HG02798 (cell line): ENCODE measurements around the gene SEMA4A.

Experiments used
- ATAC-seq: cut with Tn5 transposase; IDR thresholded peaks from one replicate; pipeline ENCODE4 v1.9.1; 2021; ENCODE audit warnings: mild to moderate bottlenecking; ENCODE audit not compliant: unreplicated experiment, poor library complexity

Gene SEMA4A

DNA sequence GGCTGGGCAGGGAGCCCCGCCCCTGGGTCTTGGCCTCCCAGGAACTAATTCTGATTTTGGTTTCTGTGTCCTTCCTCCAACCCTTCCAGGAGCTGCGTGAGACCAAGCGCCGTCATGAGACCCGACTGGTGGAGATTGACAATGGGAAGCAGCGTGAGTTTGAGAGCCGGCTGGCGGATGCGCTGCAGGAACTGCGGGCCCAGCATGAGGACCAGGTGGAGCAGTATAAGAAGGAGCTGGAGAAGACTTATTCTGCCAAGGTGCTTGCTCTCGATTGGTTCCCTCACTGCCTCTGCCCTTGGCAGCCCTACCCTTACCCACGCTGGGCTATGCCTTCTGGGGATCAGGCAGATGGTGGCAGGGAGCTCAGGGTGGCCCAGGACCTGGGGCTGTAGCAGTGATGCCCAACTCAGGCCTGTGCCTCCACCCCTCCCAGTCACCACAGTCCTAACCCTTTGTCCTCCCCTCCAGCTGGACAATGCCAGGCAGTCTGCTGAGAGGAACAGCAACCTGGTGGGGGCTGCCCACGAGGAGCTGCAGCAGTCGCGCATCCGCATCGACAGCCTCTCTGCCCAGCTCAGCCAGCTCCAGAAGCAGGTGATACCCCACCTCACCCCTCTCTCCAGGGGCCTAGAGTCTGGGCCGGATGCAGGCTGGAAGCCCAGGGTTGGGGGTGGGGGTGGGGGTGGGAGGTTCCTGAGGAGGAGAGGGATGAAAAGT lies 18.5 kb upstream of the SEMA4A start:
- ATAC-seq = no peak

DNA sequence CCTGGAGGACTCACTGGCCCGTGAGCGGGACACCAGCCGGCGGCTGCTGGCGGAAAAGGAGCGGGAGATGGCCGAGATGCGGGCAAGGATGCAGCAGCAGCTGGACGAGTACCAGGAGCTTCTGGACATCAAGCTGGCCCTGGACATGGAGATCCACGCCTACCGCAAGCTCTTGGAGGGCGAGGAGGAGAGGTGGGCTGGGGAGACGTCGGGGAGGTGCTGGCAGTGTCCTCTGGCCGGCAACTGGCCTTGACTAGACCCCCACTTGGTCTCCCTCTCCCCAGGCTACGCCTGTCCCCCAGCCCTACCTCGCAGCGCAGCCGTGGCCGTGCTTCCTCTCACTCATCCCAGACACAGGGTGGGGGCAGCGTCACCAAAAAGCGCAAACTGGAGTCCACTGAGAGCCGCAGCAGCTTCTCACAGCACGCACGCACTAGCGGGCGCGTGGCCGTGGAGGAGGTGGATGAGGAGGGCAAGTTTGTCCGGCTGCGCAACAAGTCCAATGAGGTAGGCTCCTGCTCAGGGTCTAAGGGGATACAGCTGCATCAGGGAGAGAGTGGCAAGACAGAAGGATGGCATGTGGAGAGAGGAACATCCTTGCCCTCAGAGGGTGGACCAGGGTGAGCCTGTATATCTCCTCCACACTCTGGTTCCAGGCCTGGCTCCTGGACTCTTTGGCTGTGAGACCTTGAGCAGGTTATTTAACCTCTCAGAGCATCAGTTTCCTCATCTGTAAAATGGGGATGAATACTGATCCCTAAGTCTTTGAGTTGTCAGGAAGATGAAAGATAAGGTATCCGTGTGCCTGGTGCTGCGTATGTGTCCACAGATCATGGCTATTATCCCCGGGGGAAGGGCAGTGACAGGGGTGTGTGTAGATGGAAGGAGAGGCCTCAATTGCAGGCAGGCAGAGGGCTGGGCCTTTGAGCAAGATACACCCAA lies 17.2 kb upstream of the SEMA4A start:
- no peak for ATAC-seq

DNA sequence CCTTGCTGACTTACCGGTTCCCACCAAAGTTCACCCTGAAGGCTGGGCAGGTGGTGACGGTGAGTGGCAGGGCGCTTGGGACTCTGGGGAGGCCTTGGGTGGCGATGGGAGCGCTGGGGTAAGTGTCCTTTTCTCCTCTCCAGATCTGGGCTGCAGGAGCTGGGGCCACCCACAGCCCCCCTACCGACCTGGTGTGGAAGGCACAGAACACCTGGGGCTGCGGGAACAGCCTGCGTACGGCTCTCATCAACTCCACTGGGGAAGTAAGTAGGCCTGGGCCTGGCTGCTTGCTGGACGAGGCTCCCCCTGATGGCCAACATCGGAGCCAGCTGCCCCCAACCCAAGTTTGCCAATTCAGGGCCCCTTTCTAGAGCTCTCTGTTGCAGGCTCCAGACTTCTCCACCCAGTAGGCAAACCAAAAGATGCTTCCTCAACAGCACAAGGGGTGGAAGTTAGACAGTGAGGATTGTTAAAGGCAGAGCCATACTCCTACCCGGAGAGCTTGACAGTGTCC lies 16.4 kb upstream of the SEMA4A start:
- ATAC-seq = no peak

DNA sequence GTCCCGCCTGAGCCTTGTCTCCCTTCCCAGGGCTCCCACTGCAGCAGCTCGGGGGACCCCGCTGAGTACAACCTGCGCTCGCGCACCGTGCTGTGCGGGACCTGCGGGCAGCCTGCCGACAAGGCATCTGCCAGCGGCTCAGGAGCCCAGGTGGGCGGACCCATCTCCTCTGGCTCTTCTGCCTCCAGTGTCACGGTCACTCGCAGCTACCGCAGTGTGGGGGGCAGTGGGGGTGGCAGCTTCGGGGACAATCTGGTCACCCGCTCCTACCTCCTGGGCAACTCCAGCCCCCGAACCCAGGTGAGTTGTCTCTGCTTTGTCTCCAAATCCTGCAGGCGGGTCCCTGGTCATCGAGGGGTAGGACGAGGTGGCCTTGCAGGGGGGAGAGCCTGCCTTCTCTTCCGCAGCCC lies 14.9 kb upstream of the SEMA4A start:
- no peak for ATAC-seq

DNA sequence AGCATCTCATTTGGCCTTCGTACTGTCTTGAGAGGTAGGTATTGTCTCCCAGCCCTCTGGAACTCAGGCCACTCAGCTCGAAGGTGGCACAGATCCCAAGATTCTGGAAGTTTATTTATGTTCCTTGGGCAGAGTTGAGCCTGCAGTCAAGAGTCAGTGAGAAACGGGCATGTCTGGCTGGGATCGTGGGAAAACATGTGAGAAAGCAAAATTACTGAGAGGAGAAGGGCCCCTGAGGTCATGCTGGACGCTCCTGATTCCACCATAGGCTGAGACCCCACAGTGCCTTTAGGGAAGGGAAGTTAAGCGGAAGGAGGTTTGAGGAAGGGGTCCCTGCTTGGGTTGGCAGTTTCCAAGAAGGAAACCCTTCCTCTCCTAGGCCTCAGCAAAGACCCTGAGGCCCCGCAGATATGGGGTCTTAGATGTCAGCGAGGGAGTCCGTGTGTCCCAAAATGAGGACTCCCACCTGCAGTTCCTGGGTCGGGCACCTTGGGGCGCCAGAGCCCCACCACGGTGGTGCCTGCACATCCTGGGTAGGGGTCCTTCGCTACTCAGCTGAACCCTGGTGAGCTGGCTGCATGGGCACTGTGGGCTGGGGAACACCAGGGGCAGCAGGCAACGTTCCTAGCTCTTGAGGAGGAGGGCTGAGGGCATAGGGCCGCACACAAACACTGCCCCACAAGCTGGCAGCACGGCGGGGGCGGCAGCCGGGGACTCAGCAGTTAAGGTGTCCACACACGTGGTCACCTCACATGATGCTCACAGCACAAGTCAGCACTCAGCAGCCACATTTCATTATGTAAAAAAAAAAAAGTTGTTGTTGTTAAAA lies 12.3 kb upstream of the SEMA4A start:
- ATAC-seq = no peak

DNA sequence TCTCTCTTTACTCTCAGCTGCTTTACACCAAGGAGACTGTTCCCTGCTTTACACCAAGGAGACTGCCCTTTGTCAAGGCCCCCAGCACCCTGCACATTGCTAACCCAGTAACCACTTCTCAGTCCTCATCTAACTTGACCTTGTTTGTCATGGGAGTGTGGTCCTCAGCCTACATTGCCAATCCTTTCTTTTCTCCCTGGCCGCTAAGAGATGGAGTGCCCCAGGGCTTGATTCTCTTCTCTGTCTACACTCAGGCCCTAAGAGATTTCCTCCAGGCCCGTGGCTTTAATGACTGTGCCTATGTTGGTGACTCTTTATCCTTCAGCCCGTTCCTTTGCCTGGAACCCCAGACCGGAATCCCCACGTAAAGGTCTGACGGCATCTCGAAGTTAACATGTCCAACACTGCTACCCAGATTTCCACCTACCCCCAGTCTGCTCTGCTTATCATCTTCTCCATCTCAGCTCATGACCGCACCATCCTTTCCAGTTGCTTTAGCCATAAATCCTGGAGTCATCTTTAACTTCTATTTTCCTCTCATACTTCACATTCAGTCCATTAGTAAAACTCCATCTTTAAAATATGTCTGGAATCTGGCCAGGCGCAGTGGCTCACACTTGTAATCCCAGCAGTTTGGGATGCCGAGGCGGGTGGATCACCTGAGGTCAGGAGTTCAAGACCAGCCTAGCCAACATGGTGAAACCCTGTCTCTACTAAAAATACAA lies 9.5 kb upstream of the SEMA4A start:
- no peak for ATAC-seq

DNA sequence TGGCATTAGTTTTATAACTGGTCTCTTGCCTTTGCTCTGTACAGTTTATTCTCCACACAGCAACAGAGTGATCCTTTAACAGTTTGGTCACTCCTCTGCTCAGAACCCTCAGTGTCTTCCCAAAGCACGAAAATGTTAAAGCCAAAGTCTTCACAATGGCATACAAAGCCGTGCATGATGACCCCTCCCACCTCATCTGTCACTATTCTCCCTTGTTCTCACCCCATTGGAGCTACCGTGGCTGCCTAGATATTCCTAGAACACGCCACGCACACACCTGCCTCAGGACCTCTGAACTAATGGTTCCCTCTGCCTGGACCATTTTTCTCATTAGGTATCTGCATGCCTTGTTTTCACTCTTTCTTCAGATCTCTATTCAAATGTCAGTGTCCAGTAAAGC lies 8.6 kb upstream of the SEMA4A start:
- no peak for ATAC-seq

DNA sequence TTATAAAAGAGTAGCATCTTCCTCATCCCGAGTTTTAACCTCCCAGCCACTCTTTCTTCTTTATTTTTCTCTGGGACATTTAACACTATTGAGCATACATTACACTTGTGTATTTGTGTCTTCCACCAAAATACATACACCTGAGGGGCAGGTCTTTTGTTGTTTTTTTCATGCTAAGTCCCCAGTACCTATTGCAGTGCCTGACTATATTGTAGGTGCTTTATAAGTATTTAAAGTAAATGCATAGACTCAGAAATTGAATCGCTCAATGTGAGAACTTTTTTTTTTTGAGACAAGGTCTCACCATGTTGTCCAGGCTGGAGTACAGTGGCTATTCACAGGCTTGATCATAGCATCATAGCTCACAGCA lies 7.8 kb upstream of the SEMA4A start:
- no peak for ATAC-seq

DNA sequence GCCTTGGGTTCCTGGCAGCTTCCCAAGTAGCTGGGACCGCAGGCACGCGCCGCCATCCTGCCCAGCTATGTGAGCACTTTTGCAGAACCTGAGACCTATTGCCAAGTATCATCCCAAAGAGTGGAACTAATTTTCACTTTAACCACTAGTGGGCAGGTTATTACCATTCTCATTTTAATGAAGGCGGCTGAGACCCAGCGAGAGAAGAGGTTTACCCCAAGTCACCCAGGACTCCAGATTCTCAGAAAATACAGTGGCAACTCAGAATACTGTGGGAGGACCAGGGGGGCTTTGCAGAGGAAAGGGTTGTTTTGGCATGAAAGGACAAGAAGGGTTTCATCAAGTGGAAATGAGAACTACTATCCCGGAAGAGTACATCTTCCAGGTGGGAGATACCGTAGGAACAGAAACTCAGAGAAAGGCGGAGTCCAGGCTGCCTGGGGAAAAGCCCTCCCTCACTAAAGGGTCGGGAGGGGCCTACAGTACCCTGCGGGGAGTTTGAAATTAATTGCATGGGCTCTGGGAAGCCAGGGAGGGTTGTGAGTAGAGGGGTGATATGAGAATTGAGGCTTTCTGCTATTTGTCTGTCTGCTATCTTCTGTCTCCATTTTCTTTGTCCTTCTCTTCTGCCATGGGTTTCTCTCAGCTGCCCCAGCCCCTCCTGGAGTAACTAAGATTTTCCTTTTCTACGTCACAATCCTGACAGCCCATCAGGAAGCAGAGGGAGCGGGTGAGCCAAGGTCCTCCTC lies 7.2 kb upstream of the SEMA4A start:
- ATAC-seq = no peak

DNA sequence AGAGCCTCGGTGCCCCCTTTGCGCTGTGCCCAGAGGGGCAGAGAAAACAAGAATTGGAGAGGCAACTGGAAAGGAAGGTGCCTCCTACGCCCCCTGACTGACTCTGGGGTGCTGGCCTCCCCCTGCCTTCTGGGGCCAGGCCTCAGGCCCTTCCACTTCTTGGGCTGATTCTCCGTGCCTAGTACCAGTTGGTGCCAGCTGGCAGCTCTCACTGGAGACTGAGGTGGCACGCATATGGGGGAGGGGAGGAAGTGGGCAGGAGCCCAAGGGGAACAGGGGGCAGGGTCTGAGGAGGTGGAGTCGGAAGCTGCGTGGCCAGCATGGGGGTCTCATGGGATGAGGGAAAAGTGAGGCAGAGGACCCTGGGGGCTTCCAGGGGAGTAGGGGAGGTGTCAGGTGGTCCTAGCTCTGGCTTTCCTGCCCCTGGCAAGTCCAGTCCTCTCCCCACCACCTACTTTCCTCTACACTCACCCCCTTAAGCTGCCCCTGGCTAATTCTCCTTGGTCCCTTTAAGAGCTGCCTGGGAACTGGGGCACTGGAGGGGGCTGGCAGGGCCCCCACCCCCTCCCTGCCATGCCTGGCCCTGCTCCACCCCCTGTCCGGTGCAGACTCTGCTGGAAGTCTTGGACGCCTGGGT lies 6.5 kb upstream of the SEMA4A start:
- ATAC-seq = no peak

DNA sequence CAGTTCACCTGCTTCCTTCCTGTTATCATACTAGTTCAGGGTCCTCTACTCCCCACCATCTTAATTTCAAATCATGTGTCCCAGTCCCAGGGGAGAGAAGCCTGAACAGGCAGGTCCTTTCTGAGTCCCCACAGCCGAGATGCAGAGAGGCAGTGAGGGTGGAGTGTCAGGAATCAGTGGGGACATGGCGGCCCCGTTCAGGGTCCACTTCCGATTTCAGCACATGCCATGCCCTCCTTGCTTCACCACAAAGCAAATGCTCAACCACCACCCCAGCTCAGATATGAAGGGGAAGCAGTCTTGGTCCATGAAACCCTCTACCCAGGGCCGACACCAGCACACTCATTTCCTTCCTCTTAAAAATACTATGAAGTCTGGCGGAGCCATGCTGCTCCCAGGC lies 5.2 kb upstream of the SEMA4A start:
- no peak for ATAC-seq

DNA sequence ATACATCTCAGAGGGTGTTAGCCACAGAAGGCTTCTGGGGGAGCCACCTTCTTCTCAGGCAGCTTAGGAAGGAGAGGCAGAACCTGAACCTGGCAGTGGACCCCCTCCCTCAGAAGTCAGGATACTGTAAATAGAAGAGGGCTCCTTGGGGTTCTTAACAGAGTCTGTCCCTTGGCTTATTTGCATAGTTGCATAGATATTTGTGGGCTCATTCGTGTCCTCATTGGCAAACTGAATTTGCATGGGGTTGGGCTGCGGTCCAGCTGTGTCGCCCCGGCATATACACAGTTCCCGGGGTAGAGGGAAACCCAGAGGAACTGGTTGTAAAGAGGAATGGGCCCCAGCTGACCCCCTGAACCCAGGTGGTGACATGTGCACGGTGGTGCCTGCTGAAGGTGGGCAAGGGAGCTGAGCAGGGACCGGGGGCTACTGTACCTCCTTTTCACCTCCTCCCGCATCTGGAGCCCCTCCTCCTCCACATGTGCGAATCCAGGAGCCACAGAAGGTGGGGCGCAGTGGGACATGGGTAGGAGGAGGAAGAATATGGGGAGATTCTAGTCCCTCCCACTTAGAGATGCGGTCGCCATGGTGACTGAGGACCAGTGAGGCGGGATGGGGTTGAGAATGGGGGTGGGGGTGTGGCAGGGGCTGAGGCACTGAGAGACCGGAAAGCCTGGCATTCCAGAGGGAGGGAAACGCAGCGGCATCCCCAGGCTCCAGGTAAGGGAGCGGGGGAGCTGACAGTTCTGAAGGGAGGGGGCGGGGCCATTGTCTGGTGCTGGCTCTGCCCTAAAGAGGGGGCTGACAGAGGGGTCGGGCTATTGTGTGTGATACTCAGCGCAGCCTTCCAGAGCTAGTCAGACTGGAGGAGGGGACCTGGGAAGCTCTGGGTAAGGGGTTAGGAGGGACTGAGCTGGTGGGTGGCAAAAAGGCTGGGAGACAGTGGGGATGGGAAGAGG lies 3.7 kb upstream of the SEMA4A start:
- ATAC-seq = peak; percentile 56

DNA sequence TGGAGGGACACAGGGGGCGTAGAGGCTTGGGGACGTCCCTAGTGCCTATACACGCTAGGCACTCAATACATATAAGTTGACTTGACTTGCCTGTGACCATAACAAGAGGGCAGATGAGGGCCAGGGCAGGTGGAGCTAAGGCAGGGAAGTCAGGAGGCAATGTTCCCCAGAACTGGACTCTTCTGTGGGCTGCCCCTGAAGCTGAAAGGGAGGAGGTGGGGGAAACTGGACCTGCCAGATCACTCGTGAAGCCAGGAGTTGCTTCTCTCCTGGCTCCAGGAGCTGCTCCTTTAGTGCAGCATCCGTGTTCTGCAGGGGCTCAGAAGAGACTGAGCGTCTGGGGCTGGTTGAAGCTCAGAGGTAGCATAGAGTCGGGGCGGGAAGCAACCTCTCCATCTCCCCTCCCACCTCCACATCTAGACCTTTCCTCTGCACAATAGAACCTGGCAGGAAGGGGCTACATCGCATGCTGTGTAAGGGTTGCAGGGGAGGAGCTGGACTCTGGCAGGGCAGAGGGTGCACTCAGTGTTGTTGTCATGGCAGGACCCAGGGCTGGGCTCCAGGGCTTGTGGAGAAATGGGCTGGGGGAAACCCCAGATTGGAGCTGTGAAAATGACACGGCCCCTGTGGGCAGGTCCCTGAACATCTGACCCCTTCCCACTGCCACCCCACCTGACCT lies 2.9 kb upstream of the SEMA4A start:
- ATAC-seq = no peak

DNA sequence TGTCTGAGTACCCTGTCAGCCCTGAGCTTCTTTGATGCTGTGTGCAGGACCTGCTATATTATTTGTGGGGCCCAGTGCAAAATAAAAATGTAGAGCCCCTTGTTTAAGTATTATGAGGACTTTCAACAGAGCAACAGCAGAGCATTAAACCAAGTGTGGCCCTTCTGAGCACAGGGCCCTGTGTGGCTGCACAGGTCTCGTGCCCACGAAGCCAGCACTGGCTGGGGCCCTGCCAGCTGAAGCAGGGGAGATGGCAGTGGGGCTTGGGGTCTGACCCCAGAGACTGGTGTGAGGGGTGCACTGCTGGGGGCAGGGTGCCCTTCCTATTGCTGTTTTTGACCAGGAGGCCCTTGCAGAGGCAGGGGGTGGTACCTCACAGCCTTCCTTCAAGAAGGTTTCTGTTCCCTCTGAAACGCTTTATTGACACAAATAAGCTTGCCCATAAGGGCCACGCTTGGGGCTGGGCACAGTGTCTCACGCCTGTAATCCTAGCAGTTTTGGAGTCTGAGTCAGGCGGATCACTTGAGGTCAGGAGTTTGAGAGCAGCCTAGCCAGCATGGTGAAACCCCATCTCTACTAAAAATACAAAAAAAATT lies 2.2 kb upstream of the SEMA4A start:
- ATAC-seq = peak; percentile 14

DNA sequence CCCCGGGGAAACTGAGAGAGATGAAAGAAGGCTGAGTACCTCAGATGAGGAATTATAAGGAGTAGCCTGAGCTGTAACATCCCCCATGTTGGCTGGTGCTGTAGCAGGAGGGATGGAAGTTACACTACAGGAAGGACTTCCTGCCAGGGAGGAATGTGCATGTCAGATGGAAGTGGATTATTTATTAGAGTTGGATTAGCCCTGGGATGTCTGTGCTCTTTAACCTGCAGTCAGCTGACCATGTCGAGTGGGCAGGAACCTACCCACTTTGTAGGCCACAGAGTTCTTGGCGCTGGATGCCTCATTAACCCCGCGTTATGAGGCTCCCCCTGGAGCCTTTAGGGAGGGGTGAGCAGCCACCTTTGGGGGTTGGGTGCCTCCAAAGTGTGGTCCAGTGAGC lies 757 bp upstream of the SEMA4A start:
- ATAC-seq = no peak

DNA sequence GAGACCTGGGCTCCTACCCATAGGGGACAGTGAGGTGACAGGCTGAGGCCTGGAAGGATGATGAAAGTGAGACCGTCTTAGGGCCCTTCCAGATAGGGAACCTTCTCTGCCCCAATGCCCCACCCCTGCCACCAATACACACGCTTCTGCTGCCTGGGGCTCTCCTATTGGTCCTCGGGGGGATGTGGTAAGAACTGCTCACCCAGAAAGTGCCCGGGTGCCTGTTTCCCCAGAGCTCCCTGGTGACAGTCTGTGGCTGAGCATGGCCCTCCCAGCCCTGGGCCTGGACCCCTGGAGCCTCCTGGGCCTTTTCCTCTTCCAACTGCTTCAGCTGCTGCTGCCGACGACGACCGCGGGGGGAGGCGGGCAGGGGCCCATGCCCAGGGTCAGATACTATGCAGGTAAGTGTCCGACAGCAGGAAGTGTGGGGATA lies 948 bp downstream of the SEMA4A start:
- peak; percentile 56 for ATAC-seq
